Measurements from ENCODE around the gene SLC16A2.

DNA sequence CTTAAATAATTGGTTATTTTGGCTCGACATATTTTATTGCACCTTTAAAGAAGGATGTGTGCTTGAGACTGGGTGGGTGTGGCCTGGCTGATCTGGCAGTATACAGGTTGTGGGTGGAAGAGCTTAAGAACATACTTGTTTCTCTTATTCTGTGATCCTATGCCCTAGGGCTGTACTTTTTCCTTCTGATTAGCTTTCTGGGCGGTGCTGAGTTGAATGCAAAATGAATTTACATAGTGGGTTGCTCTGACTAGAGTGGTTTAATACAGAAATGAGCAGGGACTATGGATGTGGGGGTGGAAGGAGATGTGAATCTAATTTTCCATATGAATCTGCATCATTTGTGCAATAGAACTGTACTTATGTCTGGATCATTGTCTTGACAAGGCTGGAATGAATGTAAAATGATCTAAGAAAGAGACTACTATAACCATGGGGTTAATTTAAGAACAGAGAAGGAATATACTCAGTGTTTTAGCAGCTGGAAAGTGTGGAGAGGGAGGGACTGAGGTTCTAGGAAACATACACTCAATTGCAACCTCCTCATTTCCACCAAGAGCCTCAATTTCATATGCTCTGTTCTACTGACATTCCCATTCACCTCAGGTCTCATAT is 119.4 kb downstream of the SLC16A2 start:
- TF ChIP-seq, protein P1, sequence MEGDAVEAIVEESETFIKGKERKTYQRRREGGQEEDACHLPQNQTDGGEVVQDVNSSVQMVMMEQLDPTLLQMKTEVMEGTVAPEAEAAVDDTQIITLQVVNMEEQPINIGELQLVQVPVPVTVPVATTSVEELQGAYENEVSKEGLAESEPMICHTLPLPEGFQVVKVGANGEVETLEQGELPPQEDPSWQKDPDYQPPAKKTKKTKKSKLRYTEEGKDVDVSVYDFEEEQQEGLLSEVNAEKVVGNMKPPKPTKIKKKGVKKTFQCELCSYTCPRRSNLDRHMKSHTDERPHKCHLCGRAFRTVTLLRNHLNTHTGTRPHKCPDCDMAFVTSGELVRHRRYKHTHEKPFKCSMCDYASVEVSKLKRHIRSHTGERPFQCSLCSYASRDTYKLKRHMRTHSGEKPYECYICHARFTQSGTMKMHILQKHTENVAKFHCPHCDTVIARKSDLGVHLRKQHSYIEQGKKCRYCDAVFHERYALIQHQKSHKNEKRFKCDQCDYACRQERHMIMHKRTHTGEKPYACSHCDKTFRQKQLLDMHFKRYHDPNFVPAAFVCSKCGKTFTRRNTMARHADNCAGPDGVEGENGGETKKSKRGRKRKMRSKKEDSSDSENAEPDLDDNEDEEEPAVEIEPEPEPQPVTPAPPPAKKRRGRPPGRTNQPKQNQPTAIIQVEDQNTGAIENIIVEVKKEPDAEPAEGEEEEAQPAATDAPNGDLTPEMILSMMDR (IDR thresholded peaks at IDR 0.05; ENCODE audit: low read length) = no peak
- TF ChIP-seq EZH2 (optimal IDR thresholded peaks at IDR 0.05; ENCODE audit: low read depth, low read length) = no peak

All from MM.1S (cell line).